ENCODE data around the gene CEP112. TPM values are rescaled to one million over a fixed set of nuclear protein-coding genes. Genes with fewer than 3 reads are reported as not detected.

Gene CEP112
- total and polyA plus RNA-seq, 2 of the 13 experiments (the other 11 are each of a cell fraction or from before 2014, with no cell fraction given) = 1.2 to 3.4 TPM

- TF ChIP-seq GZF1 (CRISPR knock-in tag; IDR thresholded peaks at IDR 0.05) (no peak), DNMT1 (CRISPR knock-in tag; IDR thresholded peaks at IDR 0.05) (no peak), ZNF329 (CRISPR knock-in tag; IDR thresholded peaks at IDR 0.05; ENCODE audit: low read depth) (no peak), ZNF121 (CRISPR knock-in tag; IDR thresholded peaks at IDR 0.05) (no peak), RARG (CRISPR knock-in tag; IDR thresholded peaks at IDR 0.05; ENCODE audit: low read depth) (no peak), TFAP4 (IDR thresholded peaks at IDR 0.05; ENCODE audit: borderline replicate concordance, low read depth) (peak; percentile 65; the same call in 1 of the 2 replicates), FOXJ3 (CRISPR knock-in tag; IDR thresholded peaks at IDR 0.05; ENCODE audit: borderline replicate concordance) (no peak), ZBTB33 (CRISPR knock-in tag; IDR thresholded peaks at IDR 0.05) (no peak), SETDB1 (CRISPR knock-in tag; IDR thresholded peaks at IDR 0.05; ENCODE audit: borderline replicate concordance) (no peak), TBX2 (CRISPR knock-in tag; IDR thresholded peaks at IDR 0.05; ENCODE audit: borderline replicate concordance) (peak; percentile 67), ZBTB26 (CRISPR knock-in tag; IDR thresholded peaks at IDR 0.05; ENCODE audit: borderline replicate concordance) (peak; percentile 30; the same call in 1 of the 2 replicates), ZFP82 (CRISPR knock-in tag; IDR thresholded peaks at IDR 0.05; ENCODE audit: borderline replicate concordance) (no peak), ZFYVE20 (CRISPR knock-in tag; IDR thresholded peaks at IDR 0.05; ENCODE audit: borderline replicate concordance, low read depth) (no peak), HNF4A (CRISPR knock-in tag; IDR thresholded peaks at IDR 0.05) (0 out of 2 replicates have a peak, but pooled peaks have one; percentile 9), SMC3 (IDR thresholded peaks at IDR 0.05; ENCODE audit: low read length) (0 out of 2 replicates have a peak, but pooled peaks have one; percentile 32), CREBL2 (CRISPR knock-in tag; IDR thresholded peaks at IDR 0.05; ENCODE audit: borderline replicate concordance) (no peak), MBD4 (IDR thresholded peaks at IDR 0.05; ENCODE audit: borderline replicate concordance, low read length) (no peak), ZFP1 (CRISPR knock-in tag; IDR thresholded peaks at IDR 0.05) (no peak), HDAC2 (CRISPR knock-in tag; IDR thresholded peaks at IDR 0.05) (peak; percentile 81), ELF4 (CRISPR knock-in tag; IDR thresholded peaks at IDR 0.05; ENCODE audit: borderline replicate concordance) (no peak), ZNF614 (CRISPR knock-in tag; IDR thresholded peaks at IDR 0.05; ENCODE audit: borderline replicate concordance) (peak; percentile 59; the same call in 1 of the 2 replicates), ZNF577 (CRISPR knock-in tag; IDR thresholded peaks at IDR 0.05; ENCODE audit: borderline replicate concordance, low read depth) (no peak), ZNF350 (CRISPR knock-in tag; IDR thresholded peaks at IDR 0.05; ENCODE audit: borderline replicate concordance, low read depth) (0 out of 2 replicates have a peak, but pooled peaks have one; percentile 35), ZNF747 (CRISPR knock-in tag; IDR thresholded peaks at IDR 0.05; ENCODE audit: borderline replicate concordance) (no peak), ZNF556 (CRISPR knock-in tag; IDR thresholded peaks at IDR 0.05; ENCODE audit: borderline replicate concordance) (no peak; the same call in 1 of the 2 replicates), ZNF431 (CRISPR knock-in tag; IDR thresholded peaks at IDR 0.05; ENCODE audit: borderline replicate concordance, low read depth) (no peak), ZNF468 (CRISPR knock-in tag; IDR thresholded peaks at IDR 0.05) (no peak)
Measured at GRCh38 chr17:65627891-65628643, 563.9 kb downstream of the CEP112 start (continued).

Measured in HepG2 (cell line).